ENCODE results near the gene NTN1.

GRCh38 chr17:9231449-9232154 lies 210.3 kb downstream of the NTN1 start:
- TF ChIP-seq POLR2A (IDR thresholded peaks at IDR 0.05) (no peak), EP300 (IDR thresholded peaks at IDR 0.05; ENCODE audit: low read depth) (no peak), CTCF (IDR thresholded peaks at IDR 0.05) (no peak)
